ENCODE measurements around the gene SGPP2.

- TF ChIP-seq CTCF (IDR thresholded peaks at IDR 0.05; ENCODE audit: low read length) (no peak), EZH2 (optimal IDR thresholded peaks at IDR 0.05; ENCODE audit: low read depth, low read length) (no peak), EZH2phosphoT487 (IDR thresholded peaks at IDR 0.05; ENCODE audit: low read length) (no peak)
Observed at GRCh38 chr2:222445227-222445626, 20.9 kb downstream of the SGPP2 start.
